MM.1S (cell line): ENCODE measurements around the gene PLN.
A peak's percentile ranks its signal among the peaks of the same experiment; 100 is the strongest.

Experiments
- DNase-seq: peaks from one replicate; pipeline ENCODE4 v3.0.0-alpha.2; 2015
- H2AFZ ChIP-seq: fragments of 300-600 bp; sonication (generic); 2 replicates; pipeline ENCODE4 v1.6.0; 2016; ENCODE audit warnings: antibody characterized with exemption, low read length
- H3F3A ChIP-seq: fragments of 300-600 bp; sonication (generic); 2 replicates; pipeline ENCODE4 v1.6.1; 2016; ENCODE audit warnings: mild to moderate bottlenecking, antibody characterized with exemption, low read length, moderate library complexity, mixed read lengths; ENCODE audit not compliant: insufficient read depth
- H3K27ac ChIP-seq: fragments of 300-600 bp; sonication (generic); 2 replicates; pipeline ENCODE4 v1.5.1; 2016; ENCODE audit warnings: mild to moderate bottlenecking, low read length
- H3K27me3 ChIP-seq: fragments of 300-600 bp; sonication (generic); replicated peaks from 2 replicates; pipeline ENCODE4 v1.6.0; 2016; ENCODE audit warnings: low read length; ENCODE audit not compliant: insufficient read depth
- H3K36me3 ChIP-seq: fragments of 300-600 bp; sonication (generic); replicated peaks from 2 replicates; pipeline ENCODE4 v1.6.1; 2016; ENCODE audit warnings: mild to moderate bottlenecking, low read length, mixed read lengths; ENCODE audit not compliant: insufficient read depth
- H3K4me1 ChIP-seq: fragments of 300-600 bp; sonication (generic); 2 replicates; pipeline ENCODE4 v1.6.1; 2016; ENCODE audit warnings: low read length, mixed read lengths
- H3K4me2 ChIP-seq: fragments of 300-600 bp; sonication (generic); 2 replicates; pipeline ENCODE4 v1.6.0; 2016; ENCODE audit warnings: low read depth, low read length
- H3K4me3 ChIP-seq: fragments of 300-600 bp; sonication (generic); 2 replicates; pipeline ENCODE4 v1.5.1; 2016; ENCODE audit warnings: low read length, mixed read lengths
- H3K79me2 ChIP-seq: fragments of 300-600 bp; sonication (generic); 2 replicates; pipeline ENCODE4 v1.6.1; 2016; ENCODE audit warnings: mixed run types, low read length, mixed read lengths
- H3K9ac ChIP-seq: fragments of 300-600 bp; sonication (generic); 2 replicates; pipeline ENCODE4 v1.6.1; 2016; ENCODE audit warnings: low read length, mixed read lengths
- H3K9me2 ChIP-seq: fragments of 300-600 bp; sonication (generic); replicated peaks from 2 replicates; pipeline ENCODE4 v1.6.1; 2016; ENCODE audit warnings: mild to moderate bottlenecking, low read length, mixed read lengths; ENCODE audit not compliant: insufficient read depth
- H3K9me3 ChIP-seq: fragments of 300-600 bp; sonication (generic); replicated peaks from 2 replicates; pipeline ENCODE4 v1.6.1; 2016; ENCODE audit warnings: mild to moderate bottlenecking, low read length, mixed read lengths; ENCODE audit not compliant: insufficient read depth
- H4K20me1 ChIP-seq: fragments of 300-600 bp; sonication (generic); 2 replicates; pipeline ENCODE4 v1.6.1; 2016; ENCODE audit warnings: mild to moderate bottlenecking, low read length, moderate library complexity, mixed read lengths; ENCODE audit not compliant: insufficient read depth
- EZH2 ChIP-seq: fragments of 300-600 bp; sonication (generic); optimal IDR thresholded peaks from 2 replicates; pipeline ENCODE3; 2017; ENCODE audit warnings: low read depth, mild to moderate bottlenecking, antibody characterized with exemption, low read length, mixed read lengths
- EZH2phosphoT487 ChIP-seq: fragments of 300-600 bp; sonication (generic); IDR thresholded peaks from 2 replicates; pipeline ENCODE4 v1.6.1; 2018; ENCODE audit warnings: antibody characterized with exemption, low read length
- TF ChIP-seq, protein P1 (sequence below): fragments of 300-600 bp; sonication (generic); IDR thresholded peaks from 2 replicates; pipeline ENCODE4 v1.5.1; 2016; ENCODE audit warnings: antibody characterized with exemption, low read length, mixed read lengths

Gene PLN

DNA sequence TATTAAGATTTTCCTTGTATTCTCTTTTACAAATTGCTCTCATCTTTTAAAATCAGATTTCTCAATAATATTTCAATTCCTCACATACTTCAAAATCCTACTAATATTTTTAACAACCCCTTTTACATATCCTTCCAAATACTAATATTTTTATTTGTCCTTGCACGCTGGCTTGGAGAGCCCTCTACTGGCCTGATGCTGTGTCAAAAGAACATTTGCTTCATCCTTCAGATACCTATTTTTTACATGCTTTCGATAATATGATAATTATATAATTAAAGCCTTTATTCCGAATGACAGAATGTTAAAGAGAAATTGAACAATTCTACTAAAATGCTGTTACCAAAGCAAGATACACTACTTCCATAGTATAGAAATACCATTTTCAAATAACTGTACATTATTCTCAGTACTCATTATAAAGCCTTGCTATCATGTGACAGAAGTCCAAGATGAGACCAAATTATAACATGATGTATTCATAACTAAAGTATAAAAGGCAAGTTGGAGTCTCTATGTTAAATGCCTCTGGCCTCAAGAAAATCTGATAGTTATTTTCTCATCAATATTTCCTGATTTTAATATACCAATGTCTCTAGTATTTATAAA lies 39.0 kb upstream of the PLN start:
- Histone ChIP-seq H3K27ac (no peak overlapping the region), H3K9me2 (no peaks in the 10 kb centered on the region), H3K27me3 (no peaks in the 10 kb centered on the region), H3K4me2 (no peak overlapping the region), H3K4me3 (no peak overlapping the region), H3K4me1 (no peaks in the 10 kb centered on the region), H2AFZ (no peak overlapping the region), H3F3A (no peaks in the 10 kb centered on the region), H3K9me3 (no peaks in the 10 kb centered on the region), H3K79me2 (no peaks in the 10 kb centered on the region), H3K9ac (no peak overlapping the region), H4K20me1 (no peaks in the 10 kb centered on the region), H3K36me3 (no peaks in the 10 kb centered on the region)
- TF ChIP-seq, protein P1, sequence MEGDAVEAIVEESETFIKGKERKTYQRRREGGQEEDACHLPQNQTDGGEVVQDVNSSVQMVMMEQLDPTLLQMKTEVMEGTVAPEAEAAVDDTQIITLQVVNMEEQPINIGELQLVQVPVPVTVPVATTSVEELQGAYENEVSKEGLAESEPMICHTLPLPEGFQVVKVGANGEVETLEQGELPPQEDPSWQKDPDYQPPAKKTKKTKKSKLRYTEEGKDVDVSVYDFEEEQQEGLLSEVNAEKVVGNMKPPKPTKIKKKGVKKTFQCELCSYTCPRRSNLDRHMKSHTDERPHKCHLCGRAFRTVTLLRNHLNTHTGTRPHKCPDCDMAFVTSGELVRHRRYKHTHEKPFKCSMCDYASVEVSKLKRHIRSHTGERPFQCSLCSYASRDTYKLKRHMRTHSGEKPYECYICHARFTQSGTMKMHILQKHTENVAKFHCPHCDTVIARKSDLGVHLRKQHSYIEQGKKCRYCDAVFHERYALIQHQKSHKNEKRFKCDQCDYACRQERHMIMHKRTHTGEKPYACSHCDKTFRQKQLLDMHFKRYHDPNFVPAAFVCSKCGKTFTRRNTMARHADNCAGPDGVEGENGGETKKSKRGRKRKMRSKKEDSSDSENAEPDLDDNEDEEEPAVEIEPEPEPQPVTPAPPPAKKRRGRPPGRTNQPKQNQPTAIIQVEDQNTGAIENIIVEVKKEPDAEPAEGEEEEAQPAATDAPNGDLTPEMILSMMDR, result peak; percentile 62
- TF ChIP-seq EZH2, result no peak
- DNase-seq, result no peak

DNA sequence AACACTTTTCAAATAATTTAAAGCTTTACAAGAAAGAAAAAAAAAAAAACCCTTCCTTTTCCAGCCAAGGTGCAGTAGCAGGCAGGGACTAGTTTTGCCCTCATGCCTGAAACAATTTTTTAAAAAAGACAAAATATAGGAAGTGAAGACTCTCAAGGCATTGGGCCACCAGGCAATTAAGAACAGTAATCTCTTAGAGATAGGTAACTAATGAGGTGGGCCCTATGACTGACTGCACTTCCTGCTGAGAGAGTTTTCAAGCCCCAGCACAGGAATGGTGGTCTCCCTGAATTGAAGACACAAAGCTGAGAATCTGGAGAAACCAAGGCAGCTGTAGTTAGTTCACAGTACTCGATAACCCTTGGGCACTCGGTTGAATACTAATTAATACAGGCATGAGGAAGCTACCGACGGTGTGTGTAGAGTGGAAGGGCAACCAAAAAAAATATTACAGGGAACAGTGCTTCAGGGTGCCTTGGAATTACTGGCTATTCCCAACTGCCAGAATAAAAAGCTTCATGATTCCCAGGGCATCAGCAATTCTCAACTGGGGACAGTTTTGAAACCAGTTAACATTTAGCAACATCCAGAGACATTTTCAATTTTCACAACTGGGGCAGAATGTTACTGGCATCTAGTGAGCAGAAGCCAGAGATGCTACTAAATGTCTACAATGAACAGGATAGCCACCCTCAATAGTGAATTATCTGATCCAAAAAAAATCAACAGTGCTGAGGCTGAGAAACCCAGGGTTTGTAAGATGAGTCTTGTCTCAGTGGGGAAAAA lies 36.0 kb upstream of the PLN start:
- H3K27me3 ChIP-seq, result no peaks in the 10 kb centered on the region
- H3K9ac ChIP-seq, result no peak overlapping the region
- H3K4me2 ChIP-seq, result no peak overlapping the region
- H3K9me2 ChIP-seq, result no peaks in the 10 kb centered on the region
- H3K27ac ChIP-seq, result no peak overlapping the region
- no peak overlapping the region for H3K4me3 ChIP-seq
- no peaks in the 10 kb centered on the region for H3K9me3 ChIP-seq
- H2AFZ ChIP-seq, result no peak overlapping the region
- H4K20me1 ChIP-seq, result no peaks in the 10 kb centered on the region
- no peaks in the 10 kb centered on the region for H3K36me3 ChIP-seq
- H3F3A ChIP-seq, result no peaks in the 10 kb centered on the region
- TF ChIP-seq, protein P1, result no peak
- no peak for TF ChIP-seq EZH2
- TF ChIP-seq EZH2phosphoT487, result no peak
- no peak for DNase-seq
- no peaks in the 10 kb centered on the region for H3K79me2 ChIP-seq
- no peaks in the 10 kb centered on the region for H3K4me1 ChIP-seq

DNA sequence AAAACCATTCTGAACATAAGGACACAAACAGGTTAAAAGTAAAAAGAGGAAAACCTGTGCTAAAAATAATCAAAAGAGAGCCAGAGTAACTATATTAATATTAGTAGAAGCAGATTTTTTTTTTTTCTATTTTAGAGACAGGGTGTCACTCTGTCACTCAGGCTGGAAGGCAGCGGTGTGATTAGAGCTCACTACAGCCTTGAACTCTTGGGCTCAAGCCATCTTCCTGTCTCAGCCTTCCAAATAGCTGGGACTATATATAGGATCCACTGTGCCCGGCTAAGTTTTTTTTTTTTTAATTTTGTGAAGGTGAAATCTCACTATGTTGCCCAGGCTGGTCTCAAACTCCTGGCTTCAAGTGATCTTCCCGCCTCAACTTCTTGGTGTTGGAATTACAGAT lies 33.4 kb upstream of the PLN start:
- no peak overlapping the region for H3K4me3 ChIP-seq
- TF ChIP-seq EZH2phosphoT487, result no peak
- TF ChIP-seq, protein P1, result no peak
- TF ChIP-seq EZH2, result no peak
- no peaks in the 10 kb centered on the region for H3K9me2 ChIP-seq
- H3K27ac ChIP-seq, result no peak overlapping the region
- no peaks in the 10 kb centered on the region for H3K36me3 ChIP-seq
- no peaks in the 10 kb centered on the region for H3K27me3 ChIP-seq
- H2AFZ ChIP-seq, result no peak overlapping the region
- no peaks in the 10 kb centered on the region for H3K9me3 ChIP-seq
- no peaks in the 10 kb centered on the region for H3K4me1 ChIP-seq
- no peak overlapping the region for H3K9ac ChIP-seq
- no peak overlapping the region for H3K4me2 ChIP-seq
- no peaks in the 10 kb centered on the region for H3F3A ChIP-seq
- H4K20me1 ChIP-seq, result no peaks in the 10 kb centered on the region
- DNase-seq, result no peak
- no peaks in the 10 kb centered on the region for H3K79me2 ChIP-seq
